Measurements from ENCODE around the gene JAK3. TPM values are rescaled to one million over a fixed set of nuclear protein-coding genes. Genes with fewer than 3 reads are reported as not detected.

Gene JAK3
- total and polyA plus RNA-seq, 10 of the 15 experiments (the other 5 are each of a cell fraction or from before 2014, with no cell fraction given): 7.8 to 67.9 (median 33.3) TPM

DNA sequence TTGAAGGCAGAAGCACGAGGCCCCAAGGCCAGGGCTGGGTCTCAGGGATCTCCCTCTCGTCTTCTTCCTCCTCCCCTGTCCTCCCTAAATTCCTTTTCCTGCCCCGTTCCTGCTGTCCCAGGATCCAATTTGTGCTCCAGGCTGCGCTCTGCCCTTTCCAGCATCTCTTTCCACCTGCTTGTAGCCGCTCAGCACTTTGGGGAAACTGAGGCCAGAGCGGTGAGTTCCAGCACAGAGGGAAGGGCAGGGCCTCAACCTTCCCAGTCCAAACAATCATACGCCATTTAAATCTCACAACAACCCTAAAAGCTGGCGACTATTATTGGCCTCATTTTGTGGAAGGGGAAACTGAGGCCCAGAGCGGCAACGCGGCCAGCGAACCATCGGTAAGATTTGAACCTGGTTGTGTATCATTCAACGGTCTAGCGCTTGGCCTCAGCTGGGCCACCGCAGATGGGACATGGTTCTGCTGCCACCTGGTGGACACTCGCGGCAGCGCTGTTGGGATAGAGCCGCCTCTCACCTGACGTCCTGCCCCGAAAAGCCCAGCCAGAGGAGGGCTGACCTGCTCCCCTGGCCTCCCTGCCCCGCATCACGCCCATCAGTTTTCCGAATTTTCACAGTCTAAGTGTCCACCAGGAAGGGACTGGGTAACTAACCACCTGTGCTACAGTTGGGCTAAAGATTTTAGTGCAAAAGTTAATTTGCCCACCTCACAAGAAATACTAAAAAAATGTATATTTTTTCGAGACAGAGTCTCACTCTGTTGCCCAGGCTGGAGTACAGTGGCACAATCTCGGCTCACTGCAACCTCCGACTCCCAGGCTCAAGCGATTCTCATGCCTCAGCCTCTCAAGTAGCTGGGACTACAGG is 7.7 kb upstream of the JAK3 start (continued):
- no peak for TF ChIP-seq ASH2L (IDR thresholded peaks at IDR 0.05; ENCODE audit: borderline replicate concordance, low read depth)
- TF ChIP-seq, protein P1, sequence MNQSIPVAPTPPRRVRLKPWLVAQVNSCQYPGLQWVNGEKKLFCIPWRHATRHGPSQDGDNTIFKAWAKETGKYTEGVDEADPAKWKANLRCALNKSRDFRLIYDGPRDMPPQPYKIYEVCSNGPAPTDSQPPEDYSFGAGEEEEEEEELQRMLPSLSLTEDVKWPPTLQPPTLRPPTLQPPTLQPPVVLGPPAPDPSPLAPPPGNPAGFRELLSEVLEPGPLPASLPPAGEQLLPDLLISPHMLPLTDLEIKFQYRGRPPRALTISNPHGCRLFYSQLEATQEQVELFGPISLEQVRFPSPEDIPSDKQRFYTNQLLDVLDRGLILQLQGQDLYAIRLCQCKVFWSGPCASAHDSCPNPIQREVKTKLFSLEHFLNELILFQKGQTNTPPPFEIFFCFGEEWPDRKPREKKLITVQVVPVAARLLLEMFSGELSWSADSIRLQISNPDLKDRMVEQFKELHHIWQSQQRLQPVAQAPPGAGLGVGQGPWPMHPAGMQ (IDR thresholded peaks at IDR 0.05; ENCODE audit: borderline replicate concordance): no peak
- no peak for TF ChIP-seq BMI1 (IDR thresholded peaks at IDR 0.05; ENCODE audit: borderline replicate concordance)
- no peak for TF ChIP-seq NFYA (IDR thresholded peaks at IDR 0.05; ENCODE audit: borderline replicate concordance, low read depth, low read length)
- TF ChIP-seq ZNF622 (IDR thresholded peaks at IDR 0.05): no peak
- no peak for TF ChIP-seq SUPT20H (IDR thresholded peaks at IDR 0.05; ENCODE audit: borderline replicate concordance, control insufficient read depth, low read depth, low read length)
- TF ChIP-seq NR2C2 (IDR thresholded peaks at IDR 0.05; ENCODE audit: borderline replicate concordance, control insufficient read depth, insufficient read length, low read depth): no peak
- TF ChIP-seq HDAC6 (IDR thresholded peaks at IDR 0.05; ENCODE audit: unreplicated experiment): no peak
- no peak for TF ChIP-seq NR2F1 (conservative IDR thresholded peaks at IDR 0.05)
- TF ChIP-seq POLR2AphosphoS5 (IDR thresholded peaks at IDR 0.05; ENCODE audit: low read length): no peak
- no peak for TF ChIP-seq RFX5 (IDR thresholded peaks at IDR 0.05; ENCODE audit: low read depth, low read length)
- TF ChIP-seq SPI1 (IDR thresholded peaks at IDR 0.05; ENCODE audit: borderline replicate concordance, insufficient read depth, low read depth, low read length): no peak
- no peak for TF ChIP-seq ZNF592 (IDR thresholded peaks at IDR 0.05)
- TF ChIP-seq HCFC1 (IDR thresholded peaks at IDR 0.05; ENCODE audit: low read length): no peak
- TF ChIP-seq HDAC2 (IDR thresholded peaks at IDR 0.05): no peak
- TF ChIP-seq MTA2 (IDR thresholded peaks at IDR 0.05; ENCODE audit: low read depth): no peak
- TF ChIP-seq, protein P2, sequence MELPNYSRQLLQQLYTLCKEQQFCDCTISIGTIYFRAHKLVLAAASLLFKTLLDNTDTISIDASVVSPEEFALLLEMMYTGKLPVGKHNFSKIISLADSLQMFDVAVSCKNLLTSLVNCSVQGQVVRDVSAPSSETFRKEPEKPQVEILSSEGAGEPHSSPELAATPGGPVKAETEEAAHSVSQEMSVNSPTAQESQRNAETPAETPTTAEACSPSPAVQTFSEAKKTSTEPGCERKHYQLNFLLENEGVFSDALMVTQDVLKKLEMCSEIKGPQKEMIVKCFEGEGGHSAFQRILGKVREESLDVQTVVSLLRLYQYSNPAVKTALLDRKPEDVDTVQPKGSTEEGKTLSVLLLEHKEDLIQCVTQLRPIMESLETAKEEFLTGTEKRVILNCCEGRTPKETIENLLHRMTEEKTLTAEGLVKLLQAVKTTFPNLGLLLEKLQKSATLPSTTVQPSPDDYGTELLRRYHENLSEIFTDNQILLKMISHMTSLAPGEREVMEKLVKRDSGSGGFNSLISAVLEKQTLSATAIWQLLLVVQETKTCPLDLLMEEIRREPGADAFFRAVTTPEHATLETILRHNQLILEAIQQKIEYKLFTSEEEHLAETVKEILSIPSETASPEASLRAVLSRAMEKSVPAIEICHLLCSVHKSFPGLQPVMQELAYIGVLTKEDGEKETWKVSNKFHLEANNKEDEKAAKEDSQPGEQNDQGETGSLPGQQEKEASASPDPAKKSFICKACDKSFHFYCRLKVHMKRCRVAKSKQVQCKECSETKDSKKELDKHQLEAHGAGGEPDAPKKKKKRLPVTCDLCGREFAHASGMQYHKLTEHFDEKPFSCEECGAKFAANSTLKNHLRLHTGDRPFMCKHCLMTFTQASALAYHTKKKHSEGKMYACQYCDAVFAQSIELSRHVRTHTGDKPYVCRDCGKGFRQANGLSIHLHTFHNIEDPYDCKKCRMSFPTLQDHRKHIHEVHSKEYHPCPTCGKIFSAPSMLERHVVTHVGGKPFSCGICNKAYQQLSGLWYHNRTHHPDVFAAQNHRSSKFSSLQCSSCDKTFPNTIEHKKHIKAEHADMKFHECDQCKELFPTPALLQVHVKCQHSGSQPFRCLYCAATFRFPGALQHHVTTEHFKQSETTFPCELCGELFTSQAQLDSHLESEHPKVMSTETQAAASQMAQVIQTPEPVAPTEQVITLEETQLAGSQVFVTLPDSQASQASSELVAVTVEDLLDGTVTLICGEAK (IDR thresholded peaks at IDR 0.05; ENCODE audit: borderline replicate concordance): no peak
- no peak for TF ChIP-seq JUNB (IDR thresholded peaks at IDR 0.05)
- TF ChIP-seq ZNF24 (IDR thresholded peaks at IDR 0.05): no peak
- TF ChIP-seq YBX1 (IDR thresholded peaks at IDR 0.05): no peak
- TF ChIP-seq STAT1 (conservative IDR thresholded peaks at IDR 0.05): no peak

All from GM12878 (cell line).